Ishikawa (cell line): ENCODE data around the gene ONECUT1.

ENCODE experiments used
- CEBPB ChIP-seq: IDR thresholded peaks from 2 replicates; pipeline ENCODE4 v1.6.1; 2012
- CREB1 ChIP-seq: IDR thresholded peaks from 2 replicates; pipeline ENCODE4 v1.6.1; 2012; ENCODE audit warnings: low read depth
- EGR1 ChIP-seq: IDR thresholded peaks from 2 replicates; pipeline ENCODE4 v1.6.1; 2012
- EP300 ChIP-seq: IDR thresholded peaks from 2 replicates; pipeline ENCODE4 v1.6.1; 2012; ENCODE audit warnings: borderline replicate concordance
- FOXM1 ChIP-seq: IDR thresholded peaks from 2 replicates; pipeline ENCODE4 v1.6.1; 2012; ENCODE audit warnings: low read depth, borderline replicate concordance
- NFIC ChIP-seq: IDR thresholded peaks from 2 replicates; pipeline ENCODE4 v1.6.1; 2012
- RAD21 ChIP-seq: IDR thresholded peaks from 2 replicates; pipeline ENCODE4 v1.6.1; 2012; ENCODE audit warnings: low read depth
- TAF1 ChIP-seq: IDR thresholded peaks from 2 replicates; pipeline ENCODE4 v1.6.1; 2012; ENCODE audit warnings: low read depth, mild to moderate bottlenecking
- TCF12 ChIP-seq: IDR thresholded peaks from 2 replicates; pipeline ENCODE4 v1.6.1; 2012; ENCODE audit warnings: low read depth
- TEAD4 ChIP-seq: IDR thresholded peaks from 2 replicates; pipeline ENCODE4 v1.6.1; 2012
- YY1 ChIP-seq: IDR thresholded peaks from 2 replicates; pipeline ENCODE4 v1.6.1; 2012; ENCODE audit warnings: low read depth
- ZBTB7A ChIP-seq: IDR thresholded peaks from 2 replicates; pipeline ENCODE4 v1.6.1; 2012; ENCODE audit warnings: low read depth
- TF ChIP-seq, protein P1 (sequence below): IDR thresholded peaks from 2 replicates; pipeline ENCODE4 v1.6.1; 2012
- TF ChIP-seq, protein P2 (sequence below): IDR thresholded peaks from 2 replicates; pipeline ENCODE4 v1.6.1; 2012
- TF ChIP-seq, protein P3 (sequence below): IDR thresholded peaks from 2 replicates; pipeline ENCODE4 v1.6.1; 2012; ENCODE audit warnings: low read depth, mild to moderate bottlenecking

The ONECUT1 gene

DNA sequence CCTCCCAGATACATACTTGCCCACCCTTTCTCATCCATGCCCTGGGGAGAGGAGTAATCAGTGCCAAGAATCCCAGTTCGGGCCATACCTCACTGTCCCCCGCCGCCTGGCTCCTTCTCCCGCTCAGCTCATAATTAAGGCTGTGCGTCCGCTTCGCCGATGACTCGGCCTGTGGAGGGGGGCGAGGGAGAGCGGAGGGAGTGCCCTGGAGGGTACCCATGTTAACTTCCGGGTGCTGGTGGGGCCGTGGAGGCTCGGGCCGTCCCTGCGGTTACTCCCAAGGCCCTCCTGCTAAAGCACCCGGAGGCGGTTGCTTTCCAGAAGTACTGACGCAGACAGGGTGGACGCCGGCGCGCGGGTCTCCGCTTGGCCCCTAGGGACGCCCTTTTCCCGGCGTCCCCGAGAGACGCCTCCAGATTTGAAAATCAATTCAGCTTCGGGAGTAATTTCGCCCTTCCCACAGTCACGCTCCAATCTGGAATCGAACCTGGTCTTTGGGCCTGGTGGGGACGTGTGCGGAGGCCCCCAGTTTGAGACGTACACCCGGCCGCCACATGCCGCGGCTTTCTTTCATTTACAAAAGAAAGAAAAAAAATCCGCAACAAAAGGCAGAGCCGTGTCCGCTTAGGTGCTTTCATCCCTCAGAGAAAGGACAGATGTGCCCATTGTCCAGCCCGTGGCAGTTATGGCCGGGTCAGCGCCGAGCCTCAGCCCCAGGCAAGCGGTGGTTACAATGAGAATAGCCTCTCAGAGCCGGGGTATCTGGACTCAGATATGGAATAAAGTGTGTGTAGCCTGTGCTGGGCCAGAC lies 1.0 kb upstream of the ONECUT1 start:
- no peak for TF ChIP-seq TAF1
- TF ChIP-seq YY1, result no peak
- no peak for TF ChIP-seq ZBTB7A
- no peak for TF ChIP-seq FOXM1
- TF ChIP-seq, protein P1, sequence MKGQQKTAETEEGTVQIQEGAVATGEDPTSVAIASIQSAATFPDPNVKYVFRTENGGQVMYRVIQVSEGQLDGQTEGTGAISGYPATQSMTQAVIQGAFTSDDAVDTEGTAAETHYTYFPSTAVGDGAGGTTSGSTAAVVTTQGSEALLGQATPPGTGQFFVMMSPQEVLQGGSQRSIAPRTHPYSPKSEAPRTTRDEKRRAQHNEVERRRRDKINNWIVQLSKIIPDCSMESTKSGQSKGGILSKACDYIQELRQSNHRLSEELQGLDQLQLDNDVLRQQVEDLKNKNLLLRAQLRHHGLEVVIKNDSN, result no peak
- TF ChIP-seq EP300, result no peak
- TF ChIP-seq NFIC, result no peak
- no peak for TF ChIP-seq CEBPB
- TF ChIP-seq, protein P2, sequence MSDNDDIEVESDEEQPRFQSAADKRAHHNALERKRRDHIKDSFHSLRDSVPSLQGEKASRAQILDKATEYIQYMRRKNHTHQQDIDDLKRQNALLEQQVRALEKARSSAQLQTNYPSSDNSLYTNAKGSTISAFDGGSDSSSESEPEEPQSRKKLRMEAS, result no peak
- TF ChIP-seq, protein P3, sequence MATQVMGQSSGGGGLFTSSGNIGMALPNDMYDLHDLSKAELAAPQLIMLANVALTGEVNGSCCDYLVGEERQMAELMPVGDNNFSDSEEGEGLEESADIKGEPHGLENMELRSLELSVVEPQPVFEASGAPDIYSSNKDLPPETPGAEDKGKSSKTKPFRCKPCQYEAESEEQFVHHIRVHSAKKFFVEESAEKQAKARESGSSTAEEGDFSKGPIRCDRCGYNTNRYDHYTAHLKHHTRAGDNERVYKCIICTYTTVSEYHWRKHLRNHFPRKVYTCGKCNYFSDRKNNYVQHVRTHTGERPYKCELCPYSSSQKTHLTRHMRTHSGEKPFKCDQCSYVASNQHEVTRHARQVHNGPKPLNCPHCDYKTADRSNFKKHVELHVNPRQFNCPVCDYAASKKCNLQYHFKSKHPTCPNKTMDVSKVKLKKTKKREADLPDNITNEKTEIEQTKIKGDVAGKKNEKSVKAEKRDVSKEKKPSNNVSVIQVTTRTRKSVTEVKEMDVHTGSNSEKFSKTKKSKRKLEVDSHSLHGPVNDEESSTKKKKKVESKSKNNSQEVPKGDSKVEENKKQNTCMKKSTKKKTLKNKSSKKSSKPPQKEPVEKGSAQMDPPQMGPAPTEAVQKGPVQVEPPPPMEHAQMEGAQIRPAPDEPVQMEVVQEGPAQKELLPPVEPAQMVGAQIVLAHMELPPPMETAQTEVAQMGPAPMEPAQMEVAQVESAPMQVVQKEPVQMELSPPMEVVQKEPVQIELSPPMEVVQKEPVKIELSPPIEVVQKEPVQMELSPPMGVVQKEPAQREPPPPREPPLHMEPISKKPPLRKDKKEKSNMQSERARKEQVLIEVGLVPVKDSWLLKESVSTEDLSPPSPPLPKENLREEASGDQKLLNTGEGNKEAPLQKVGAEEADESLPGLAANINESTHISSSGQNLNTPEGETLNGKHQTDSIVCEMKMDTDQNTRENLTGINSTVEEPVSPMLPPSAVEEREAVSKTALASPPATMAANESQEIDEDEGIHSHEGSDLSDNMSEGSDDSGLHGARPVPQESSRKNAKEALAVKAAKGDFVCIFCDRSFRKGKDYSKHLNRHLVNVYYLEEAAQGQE, result no peak
- TF ChIP-seq CREB1, result no peak
- no peak for TF ChIP-seq TEAD4
- no peak for TF ChIP-seq RAD21
- no peak for TF ChIP-seq TCF12
- TF ChIP-seq EGR1, result no peak

DNA sequence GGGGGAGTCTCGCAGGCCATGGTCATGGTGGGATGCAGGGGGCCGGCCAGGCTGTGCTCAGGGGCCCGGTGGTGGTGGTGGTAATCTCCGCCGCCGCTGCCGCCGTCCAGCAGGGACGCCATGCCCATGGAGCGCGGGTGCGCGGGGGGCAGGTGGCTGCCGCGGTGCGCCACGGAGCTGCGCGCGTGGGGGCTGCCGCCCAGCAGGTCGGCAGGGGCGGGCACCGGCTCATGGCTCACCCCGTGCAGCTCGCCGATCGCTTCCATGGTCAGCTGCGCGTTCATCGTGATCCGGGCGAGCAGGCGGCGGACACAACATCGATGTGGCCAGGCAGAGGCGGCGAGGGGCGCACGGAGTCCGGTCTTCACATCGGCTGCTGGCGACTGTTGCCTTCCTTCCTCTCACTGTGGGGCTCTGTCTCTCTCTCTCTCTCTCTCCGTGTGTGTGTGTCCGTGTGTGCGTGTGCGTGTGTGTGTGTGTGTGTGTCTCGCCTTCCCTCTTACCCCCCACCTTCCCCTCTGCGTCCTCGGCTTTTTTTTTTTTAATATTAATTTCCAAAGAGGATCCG lies 451 bp downstream of the ONECUT1 start:
- TF ChIP-seq, protein P3, result no peak
- TF ChIP-seq RAD21 (no peak), TEAD4 (no peak), TAF1 (no peak), NFIC (no peak), CREB1 (no peak), CEBPB (no peak), FOXM1 (no peak)
- TF ChIP-seq, protein P2, result peak; percentile 39; the same call in 1 of the 2 replicates

DNA sequence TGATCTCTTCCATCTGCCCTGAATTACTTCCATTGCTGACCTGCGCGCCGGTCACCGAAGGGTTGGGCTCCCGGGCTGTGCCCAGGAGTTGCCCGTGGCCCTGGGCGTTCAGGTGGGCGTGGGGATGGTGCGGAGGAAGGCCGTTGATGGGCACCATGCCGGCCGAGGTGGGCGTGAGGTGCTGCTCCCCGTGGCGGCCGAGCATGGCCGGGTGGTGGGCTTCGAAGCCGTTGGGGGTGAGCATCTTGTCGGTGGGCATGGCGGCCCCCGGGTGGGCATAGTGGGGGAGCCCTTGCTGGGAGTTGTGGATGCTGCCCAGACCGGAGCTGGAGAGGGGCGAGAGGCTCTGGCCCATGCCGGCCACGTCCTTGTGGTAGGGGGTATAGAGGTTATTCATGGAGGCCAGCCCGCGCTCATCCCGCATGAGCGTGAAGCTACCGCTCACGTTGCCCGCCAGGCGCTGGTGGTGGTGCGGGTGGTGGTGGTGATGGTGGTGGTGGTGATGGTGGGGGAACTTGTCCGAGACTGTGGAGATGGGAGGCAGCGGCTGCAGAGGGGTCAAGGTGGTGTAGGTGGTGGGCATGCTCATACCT lies 1.0 kb downstream of the ONECUT1 start:
- TF ChIP-seq TCF12 (no peak), CEBPB (no peak), NFIC (no peak), EP300 (no peak), CREB1 (no peak), TEAD4 (no peak), YY1 (no peak), ZBTB7A (no peak), EGR1 (no peak), RAD21 (no peak), FOXM1 (no peak), TAF1 (no peak)
- TF ChIP-seq, protein P2, result no peak
- TF ChIP-seq, protein P3, result no peak
- TF ChIP-seq, protein P1, result no peak
